Chondrocyte (in vitro differentiated cells): ENCODE measurements around the gene INSC. TPM values are rescaled to one million over a fixed set of nuclear protein-coding genes. Genes with fewer than 3 reads are reported as not detected.

Experiments
- DNase-seq: peaks from one replicate; pipeline ENCODE4 v3.0.0; 2021; ENCODE audit warnings: mixed read lengths, low spot score
- H3K27ac Mint-ChIP-seq: one replicate; pipeline ENCODE4 v1.8.0; 2021; ENCODE audit warnings: mild to moderate bottlenecking, moderate library complexity, mixed read lengths; ENCODE audit not compliant: unreplicated experiment
- H3K27me3 Mint-ChIP-seq: 2 replicates; pipeline ENCODE4 v1.8.0; 2021; ENCODE audit warnings: low read depth, mixed read lengths
- H3K36me3 Mint-ChIP-seq: 2 replicates; pipeline ENCODE4 v1.8.0; 2021; ENCODE audit warnings: low read depth, mixed read lengths
- H3K4me1 Mint-ChIP-seq: 2 replicates; pipeline ENCODE4 v1.8.0; 2021; ENCODE audit warnings: low read depth, mild to moderate bottlenecking, mixed read lengths
- H3K4me3 Mint-ChIP-seq: one replicate; pipeline ENCODE4 v1.8.0; 2021; ENCODE audit warnings: mild to moderate bottlenecking, moderate library complexity, mixed read lengths; ENCODE audit not compliant: unreplicated experiment
- H3K9me3 Mint-ChIP-seq: 2 replicates; pipeline ENCODE4 v1.8.0; 2021; ENCODE audit warnings: low read depth, mixed read lengths
- total RNA-seq: library from RNA; stranded (reverse); gene quantifications from 3 replicates; pipeline ENCODE4 v1.2.1, GENCODE V29; 2021
- TF ChIP-seq, protein P1 (sequence below): fragments of 200-600 bp; sonication (generic); IDR thresholded peaks from 2 replicates; pipeline ENCODE4 v1.5.0; 2021; ENCODE audit warnings: antibody characterized with exemption, mild to moderate bottlenecking, moderate library complexity

The INSC gene
- total RNA-seq, 1 donor from 2014 or later, result not detected

- H3K27me3 Mint-ChIP-seq, result peaks cover 4% of the 10 kb centered on the region
- no peaks in the 10 kb centered on the region for H3K36me3 Mint-ChIP-seq
- no peak for DNase-seq
- H3K4me3 Mint-ChIP-seq, result no peak overlapping the region
- no peaks in the 10 kb centered on the region for H3K9me3 Mint-ChIP-seq
- no peaks in the 10 kb centered on the region for H3K4me1 Mint-ChIP-seq
- TF ChIP-seq, protein P1, sequence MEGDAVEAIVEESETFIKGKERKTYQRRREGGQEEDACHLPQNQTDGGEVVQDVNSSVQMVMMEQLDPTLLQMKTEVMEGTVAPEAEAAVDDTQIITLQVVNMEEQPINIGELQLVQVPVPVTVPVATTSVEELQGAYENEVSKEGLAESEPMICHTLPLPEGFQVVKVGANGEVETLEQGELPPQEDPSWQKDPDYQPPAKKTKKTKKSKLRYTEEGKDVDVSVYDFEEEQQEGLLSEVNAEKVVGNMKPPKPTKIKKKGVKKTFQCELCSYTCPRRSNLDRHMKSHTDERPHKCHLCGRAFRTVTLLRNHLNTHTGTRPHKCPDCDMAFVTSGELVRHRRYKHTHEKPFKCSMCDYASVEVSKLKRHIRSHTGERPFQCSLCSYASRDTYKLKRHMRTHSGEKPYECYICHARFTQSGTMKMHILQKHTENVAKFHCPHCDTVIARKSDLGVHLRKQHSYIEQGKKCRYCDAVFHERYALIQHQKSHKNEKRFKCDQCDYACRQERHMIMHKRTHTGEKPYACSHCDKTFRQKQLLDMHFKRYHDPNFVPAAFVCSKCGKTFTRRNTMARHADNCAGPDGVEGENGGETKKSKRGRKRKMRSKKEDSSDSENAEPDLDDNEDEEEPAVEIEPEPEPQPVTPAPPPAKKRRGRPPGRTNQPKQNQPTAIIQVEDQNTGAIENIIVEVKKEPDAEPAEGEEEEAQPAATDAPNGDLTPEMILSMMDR, result no peak
- no peak overlapping the region for H3K27ac Mint-ChIP-seq
These were observed 113.7 kb downstream of the INSC start for GRCh38 chr11:15228331-15228849.

GRCh38 chr11:15229069-15229468 lies 114.3 kb downstream of the INSC start:
- H3K27ac Mint-ChIP-seq, result no peak overlapping the region
- H3K4me3 Mint-ChIP-seq, result no peak overlapping the region
- H3K9me3 Mint-ChIP-seq, result no peaks in the 10 kb centered on the region
- TF ChIP-seq, protein P1, result no peak
- H3K27me3 Mint-ChIP-seq, result peaks cover 4% of the 10 kb centered on the region
- no peaks in the 10 kb centered on the region for H3K4me1 Mint-ChIP-seq
- DNase-seq, result no peak
- H3K36me3 Mint-ChIP-seq, result no peaks in the 10 kb centered on the region

DNA sequence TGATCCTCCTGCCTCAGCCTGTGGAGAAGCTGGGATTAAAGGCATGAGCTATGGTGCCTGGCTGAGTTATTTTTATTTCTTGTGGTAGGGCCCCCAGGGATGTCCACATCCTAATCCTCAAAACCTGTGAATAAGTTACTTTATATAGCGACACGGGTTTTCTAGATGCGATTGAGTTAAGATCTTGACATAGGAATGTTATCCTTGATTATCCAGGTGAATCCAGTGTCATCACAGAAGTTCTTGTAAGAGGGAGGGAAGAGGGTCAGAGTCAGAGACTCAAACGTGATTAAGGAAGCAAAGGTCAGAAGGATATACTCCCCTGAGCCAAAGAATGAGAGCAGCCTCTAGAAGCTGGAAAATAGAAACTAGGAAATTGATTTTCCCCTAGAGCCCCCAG lies 117.8 kb downstream of the INSC start:
- Mint-ChIP-seq H3K27ac (no peak overlapping the region), H3K36me3 (no peaks in the 10 kb centered on the region), H3K4me3 (no peak overlapping the region), H3K9me3 (no peaks in the 10 kb centered on the region), H3K4me1 (no peaks in the 10 kb centered on the region), H3K27me3 (no peaks in the 10 kb centered on the region)
- TF ChIP-seq, protein P1, result no peak
- no peak for DNase-seq

GRCh38 chr11:15233371-15234165 lies 118.8 kb downstream of the INSC start:
- Mint-ChIP-seq H3K4me1 (no peaks in the 10 kb centered on the region), H3K27ac (no peak overlapping the region), H3K9me3 (peaks cover 2% of the 10 kb centered on the region), H3K36me3 (no peaks in the 10 kb centered on the region), H3K4me3 (no peak overlapping the region), H3K27me3 (peaks cover 3% of the 10 kb centered on the region)
- TF ChIP-seq, protein P1, result no peak
- no peak for DNase-seq

DNA sequence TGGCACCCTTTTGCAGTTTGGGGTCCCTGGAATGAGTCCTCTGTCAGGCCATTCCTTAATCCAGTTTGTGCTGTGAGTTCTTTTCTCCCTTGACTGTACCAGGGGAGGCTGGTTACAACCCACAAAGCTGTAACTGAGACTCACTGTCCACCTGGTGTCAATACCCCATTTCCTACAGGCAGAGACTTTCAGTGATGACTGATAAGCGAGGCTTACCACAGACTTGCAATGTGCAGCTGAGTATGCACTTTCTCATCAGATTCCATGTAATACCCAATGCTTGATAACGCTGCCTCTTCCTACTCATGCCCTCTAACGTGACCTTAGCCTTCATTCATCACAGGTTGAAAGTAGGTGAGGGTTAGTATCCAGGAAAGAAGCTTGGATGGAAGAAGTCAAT lies 120.1 kb downstream of the INSC start:
- no peaks in the 10 kb centered on the region for H3K36me3 Mint-ChIP-seq
- H3K9me3 Mint-ChIP-seq, result peaks cover 2% of the 10 kb centered on the region
- no peaks in the 10 kb centered on the region for H3K4me1 Mint-ChIP-seq
- no peak overlapping the region for H3K27ac Mint-ChIP-seq
- no peak overlapping the region for H3K4me3 Mint-ChIP-seq
- TF ChIP-seq, protein P1, result no peak
- DNase-seq, result no peak
- peaks cover 3% of the 10 kb centered on the region for H3K27me3 Mint-ChIP-seq
